HEK293 (cell line): ENCODE results near the gene CTBP1.

Experiments
- CTCF ChIA-PET: fragments of 350-600 bp; formaldehyde crosslinking; extraction: SDS; loops from one replicate; lab custom pipeline; 2021; ENCODE audit warnings: antibody characterized with exemption; lab: Yijun Ruan, JAX
- POLR2A ChIA-PET: fragments of 300-600 bp; formaldehyde crosslinking; extraction: SDS; loops from one replicate; lab custom pipeline; 2020; ENCODE audit warnings: antibody characterized with exemption, inconsistent platforms; lab: Yijun Ruan, JAX
- H3K27ac ChIP-seq: fragments of 200-500 bp; sonication (Bioruptor generic); 2 replicates; pipeline ENCODE4 v1.5.1; 2014; ENCODE audit warnings: low read depth, low read length, control low read depth, inconsistent platforms; ENCODE audit errors: extremely low read depth
- H3K36me3 ChIP-seq, 2 experiments: fragments of 200-500 bp in 1 of 2; sonication (Bioruptor generic) in 1 of 2; 1 replicate in 1 of 2; 2 replicates in 1 of 2; pipeline ENCODE4 v1.5.1; 2014 to 2017; ENCODE audit warnings: inconsistent platforms in 2 of 2, low read length in 2 of 2; ENCODE audit not compliant: control insufficient read depth in 2 of 2, insufficient read depth in 1 of 2
- H3K4me1 ChIP-seq: fragments of 200-500 bp; sonication (Bioruptor generic); 2 replicates; pipeline ENCODE4 v1.5.1; 2014; ENCODE audit warnings: mild to moderate bottlenecking, low read length, inconsistent platforms; ENCODE audit not compliant: control insufficient read depth, insufficient read depth
- H3K4me3 ChIP-seq: 2 replicates; pipeline ENCODE4 v1.5.1; 2011; ENCODE audit warnings: low read depth, mild to moderate bottlenecking, control low read depth, low read length, moderate library complexity
- H3K9me3 ChIP-seq: fragments of 200-500 bp; sonication (Bioruptor generic); 2 replicates; pipeline ENCODE4 v1.5.1; 2014; ENCODE audit warnings: low read depth, low read length, inconsistent platforms; ENCODE audit not compliant: control insufficient read depth, insufficient read depth
- ATF2 ChIP-seq: fragments of 450-650 bp; formaldehyde crosslinking; IDR thresholded peaks from 2 replicates; pipeline ENCODE4 v1.5.1; 2016; ENCODE audit warnings: missing biosample characterization, missing genetic modification characterization, low read depth
- GFI1B ChIP-seq: fragments of 450-650 bp; formaldehyde crosslinking; IDR thresholded peaks from 2 replicates; pipeline ENCODE4 v1.5.1; 2016; ENCODE audit warnings: missing biosample characterization, missing genetic modification characterization
- GLIS1 ChIP-seq: fragments of 450-650 bp; formaldehyde crosslinking; IDR thresholded peaks from 2 replicates; pipeline ENCODE4 v1.5.1; 2016; ENCODE audit warnings: missing biosample characterization, missing genetic modification characterization
- HOXA7 ChIP-seq: sonication (generic); formaldehyde crosslinking; IDR thresholded peaks from 2 replicates; pipeline ENCODE4 v1.8.1; 2022; ENCODE audit warnings: missing genetic modification reagents, borderline replicate concordance
- KLF1 ChIP-seq: fragments of 450-650 bp; formaldehyde crosslinking; IDR thresholded peaks from 2 replicates; pipeline ENCODE4 v1.5.1; 2016; ENCODE audit warnings: missing biosample characterization, missing genetic modification characterization
- KLF8 ChIP-seq: fragments of 450-650 bp; formaldehyde crosslinking; IDR thresholded peaks from 2 replicates; pipeline ENCODE4 v1.5.1; 2016; ENCODE audit warnings: missing biosample characterization, missing genetic modification characterization
- REPIN1 ChIP-seq: fragments of 450-650 bp; formaldehyde crosslinking; IDR thresholded peaks from 2 replicates; pipeline ENCODE4 v1.5.1; 2017; ENCODE audit warnings: missing biosample characterization, missing genetic modification characterization, low read depth
- TRIM28 ChIP-seq: IDR thresholded peaks from 2 replicates; pipeline ENCODE4 v1.6.1; 2011; ENCODE audit warnings: low read length, control low read depth, borderline replicate concordance
- ZNF114 ChIP-seq: fragments of 450-650 bp; formaldehyde crosslinking; IDR thresholded peaks from 2 replicates; pipeline ENCODE4 v1.5.0; 2017; ENCODE audit warnings: missing biosample characterization, missing genetic modification characterization
- ZNF214 ChIP-seq: fragments of 450-650 bp; formaldehyde crosslinking; IDR thresholded peaks from 2 replicates; pipeline ENCODE4 v1.5.1; 2017; ENCODE audit warnings: missing biosample characterization, mild to moderate bottlenecking, missing genetic modification characterization, borderline replicate concordance
- ZNF292 ChIP-seq: fragments of 450-650 bp; formaldehyde crosslinking; IDR thresholded peaks from 2 replicates; pipeline ENCODE4 v1.5.1; 2016; ENCODE audit warnings: low read depth, missing biosample characterization, missing genetic modification characterization, borderline replicate concordance
- ZNF513 ChIP-seq: fragments of 450-650 bp; IDR thresholded peaks from 2 replicates; pipeline ENCODE4 v1.5.1; 2018; ENCODE audit warnings: missing biosample characterization, missing genetic modification characterization
- ZNF529 ChIP-seq: fragments of 450-650 bp; formaldehyde crosslinking; IDR thresholded peaks from 2 replicates; pipeline ENCODE4 v1.5.1; 2017; ENCODE audit warnings: missing genetic modification characterization, missing biosample characterization; ENCODE audit not compliant: insufficient replicate concordance
- ZNF548 ChIP-seq: fragments of 450-650 bp; formaldehyde crosslinking; IDR thresholded peaks from 2 replicates; pipeline ENCODE4 v1.5.1; 2016; ENCODE audit warnings: missing biosample characterization, missing genetic modification characterization
- ZNF558 ChIP-seq: fragments of 450-650 bp; formaldehyde crosslinking; IDR thresholded peaks from 2 replicates; pipeline ENCODE4 v1.5.1; 2016; ENCODE audit warnings: missing biosample characterization, missing genetic modification characterization
- ZNF600 ChIP-seq: fragments of 450-650 bp; formaldehyde crosslinking; IDR thresholded peaks from 2 replicates; pipeline ENCODE4 v1.5.1; 2016; ENCODE audit warnings: missing biosample characterization, missing genetic modification characterization
- ZNF645 ChIP-seq: fragments of 450-650 bp; formaldehyde crosslinking; IDR thresholded peaks from 2 replicates; pipeline ENCODE4; 2016; ENCODE audit warnings: missing biosample characterization, missing genetic modification characterization
- ZNF76 ChIP-seq: fragments of 450-650 bp; formaldehyde crosslinking; IDR thresholded peaks from 2 replicates; pipeline ENCODE4; 2016; ENCODE audit warnings: low read depth, missing biosample characterization, missing genetic modification characterization, borderline replicate concordance
- ZNF777 ChIP-seq: fragments of 450-650 bp; formaldehyde crosslinking; IDR thresholded peaks from 2 replicates; pipeline ENCODE4 v1.5.1; 2017; ENCODE audit warnings: missing biosample characterization, missing genetic modification characterization, borderline replicate concordance
- TF ChIP-seq, protein P1 (sequence below): fragments of 450-650 bp; formaldehyde crosslinking; conservative IDR thresholded peaks from 2 replicates; pipeline ENCODE4 v1.5.1; 2016; ENCODE audit warnings: low read depth, missing biosample characterization, missing genetic modification characterization

Gene CTBP1

GRCh38 chr4:1246111-1246881 lies 2.6 kb downstream of the CTBP1 start:
- CTCF ChIA-PET: no interaction called here
- Histone ChIP-seq H3K4me1 (no peaks in the 10 kb centered on the region; the same call in 1 of the 2 replicates), H3K36me3 (peaks cover 0 to 36% of the 10 kb centered on the region in 2 experiments; a peak in 1 of 3 replicates), H3K27ac (no peak overlapping the region), H3K9me3 (no peaks in the 10 kb centered on the region), H3K4me3 (no peak overlapping the region)
- POLR2A ChIA-PET: interaction anchor here (4.6 kb wide), 1 partner anchor 100 kb away, joined by 41 read pairs; the partner anchor contains the start of gene UVSSA
- TF ChIP-seq ZNF529 (tag by site-specific recombination) (no peak), ZNF645 (tag by site-specific recombination) (no peak), ZNF214 (tag by site-specific recombination) (no peak), ZNF558 (tag by site-specific recombination) (no peak), ATF2 (no peak), TRIM28 (no peak), KLF8 (tag by site-specific recombination) (no peak), REPIN1 (tag by site-specific recombination) (no peak), ZNF513 (tag by site-specific recombination) (no peak), ZNF777 (no peak), GLIS1 (tag by site-specific recombination) (no peak), ZNF600 (tag by site-specific recombination) (no peak), ZNF114 (tag by site-specific recombination) (no peak), ZNF292 (tag by site-specific recombination) (no peak), ZNF548 (no peak), KLF1 (tag by site-specific recombination) (no peak), GFI1B (tag by site-specific recombination) (no peak), HOXA7 (CRISPR knock-in tag) (no peak), ZNF76 (tag by site-specific recombination) (no peak)
- TF ChIP-seq, protein P1, sequence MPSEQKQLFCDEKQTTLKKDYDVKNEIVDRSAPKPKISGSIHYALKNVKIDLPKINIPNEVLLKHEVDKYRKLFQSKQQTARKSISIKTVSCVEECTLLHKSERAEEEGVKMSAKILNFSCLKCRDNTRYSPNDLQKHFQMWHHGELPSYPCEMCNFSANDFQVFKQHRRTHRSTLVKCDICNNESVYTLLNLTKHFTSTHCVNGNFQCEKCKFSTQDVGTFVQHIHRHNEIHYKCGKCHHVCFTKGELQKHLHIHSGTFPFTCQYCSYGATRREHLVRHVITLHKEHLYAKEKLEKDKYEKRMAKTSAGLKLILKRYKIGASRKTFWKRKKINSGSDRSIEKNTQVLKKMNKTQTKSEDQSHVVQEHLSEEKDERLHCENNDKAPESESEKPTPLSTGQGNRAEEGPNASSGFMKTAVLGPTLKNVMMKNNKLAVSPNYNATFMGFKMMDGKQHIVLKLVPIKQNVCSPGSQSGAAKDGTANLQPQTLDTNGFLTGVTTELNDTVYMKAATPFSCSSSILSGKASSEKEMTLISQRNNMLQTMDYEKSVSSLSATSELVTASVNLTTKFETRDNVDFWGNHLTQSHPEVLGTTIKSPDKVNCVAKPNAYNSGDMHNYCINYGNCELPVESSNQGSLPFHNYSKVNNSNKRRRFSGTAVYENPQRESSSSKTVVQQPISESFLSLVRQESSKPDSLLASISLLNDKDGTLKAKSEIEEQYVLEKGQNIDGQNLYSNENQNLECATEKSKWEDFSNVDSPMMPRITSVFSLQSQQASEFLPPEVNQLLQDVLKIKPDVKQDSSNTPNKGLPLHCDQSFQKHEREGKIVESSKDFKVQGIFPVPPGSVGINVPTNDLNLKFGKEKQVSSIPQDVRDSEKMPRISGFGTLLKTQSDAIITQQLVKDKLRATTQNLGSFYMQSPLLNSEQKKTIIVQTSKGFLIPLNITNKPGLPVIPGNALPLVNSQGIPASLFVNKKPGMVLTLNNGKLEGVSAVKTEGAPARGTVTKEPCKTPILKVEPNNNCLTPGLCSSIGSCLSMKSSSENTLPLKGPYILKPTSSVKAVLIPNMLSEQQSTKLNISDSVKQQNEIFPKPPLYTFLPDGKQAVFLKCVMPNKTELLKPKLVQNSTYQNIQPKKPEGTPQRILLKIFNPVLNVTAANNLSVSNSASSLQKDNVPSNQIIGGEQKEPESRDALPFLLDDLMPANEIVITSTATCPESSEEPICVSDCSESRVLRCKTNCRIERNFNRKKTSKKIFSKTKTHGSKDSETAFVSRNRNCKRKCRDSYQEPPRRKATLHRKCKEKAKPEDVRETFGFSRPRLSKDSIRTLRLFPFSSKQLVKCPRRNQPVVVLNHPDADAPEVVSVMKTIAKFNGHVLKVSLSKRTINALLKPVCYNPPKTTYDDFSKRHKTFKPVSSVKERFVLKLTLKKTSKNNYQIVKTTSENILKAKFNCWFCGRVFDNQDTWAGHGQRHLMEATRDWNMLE (tag by site-specific recombination): no peak
